H1 (cell line): ENCODE results near the gene ABLIM1. TPM values are rescaled to one million over a fixed set of nuclear protein-coding genes. Genes with fewer than 3 reads are reported as not detected.

Experiments
- CTCF ChIA-PET: fragments of 300-600 bp; sonication (Branson Sonifier 250); formaldehyde crosslinking; loops from one replicate; lab custom pipeline; 2021; ENCODE audit not compliant: partially characterized antibody; lab: Charles Lee
- POLR2A ChIA-PET: fragments of 300-600 bp; sonication (Branson Sonifier 250); formaldehyde crosslinking; loops from one replicate; lab custom pipeline; 2021; ENCODE audit warnings: inconsistent platforms; ENCODE audit not compliant: partially characterized antibody; lab: Charles Lee
- DNase-seq, 2 experiments: peaks; one replicate each; pipeline versions ENCODE4 v3.0.0 to v3.0.0-alpha.2; 2010 to 2022; ENCODE audit warnings: low spot score in 2 of 2, low read depth in 1 of 2, mixed read lengths in 1 of 2
- FAIRE-seq: peaks from 2 replicates; lab custom pipeline; 2011; peaks lifted over from hg19 to GRCh38; lab: Jason Lieb, UNC
- H2AFZ ChIP-seq: 2 replicates; pipeline ENCODE4 v1.8.1; 2012; ENCODE audit warnings: low read length, inconsistent platforms
- H2AK5ac ChIP-seq: 2 replicates; pipeline ENCODE4 v1.6.1; 2013; ENCODE audit warnings: low read depth, low read length
- H2BK120ac ChIP-seq: replicated peaks from 2 replicates; pipeline ENCODE3; 2013; ENCODE audit warnings: low read depth, low read length, inconsistent platforms
- H2BK12ac ChIP-seq: 2 replicates; pipeline ENCODE4 v1.6.1; 2013; ENCODE audit warnings: low read depth, low read length
- H2BK15ac ChIP-seq: 2 replicates; pipeline ENCODE4 v1.6.1; 2013; ENCODE audit warnings: low read length
- H2BK20ac ChIP-seq: 2 replicates; pipeline ENCODE4 v1.6.1; 2013; ENCODE audit warnings: low read length
- H2BK5ac ChIP-seq: 2 replicates; pipeline ENCODE4 v1.6.1; 2013; ENCODE audit warnings: low read depth, low read length
- H3K14ac ChIP-seq: 2 replicates; pipeline ENCODE4 v1.6.1; 2013; ENCODE audit warnings: inconsistent platforms; ENCODE audit not compliant: insufficient read length
- H3K18ac ChIP-seq: 2 replicates; pipeline ENCODE4 v1.6.1; 2013; ENCODE audit warnings: low read length; ENCODE audit errors: extremely low read depth
- H3K23ac ChIP-seq: 2 replicates; pipeline ENCODE4 v1.6.1; 2013; ENCODE audit warnings: inconsistent platforms; ENCODE audit not compliant: insufficient read length
- H3K23me2 ChIP-seq: 2 replicates; pipeline ENCODE4 v1.6.1; 2013; ENCODE audit warnings: low read depth, low read length
- H3K27ac ChIP-seq: 2 replicates; pipeline ENCODE4 v1.6.1; 2011; ENCODE audit warnings: low read depth, low read length, inconsistent platforms
- H3K27me3 ChIP-seq, 4 experiments: replicated peaks in 1 of 4; 1 replicate in 1 of 4; 2 replicates in 3 of 4; pipeline versions ENCODE4 v1.6.1 to v1.8.1; 2011 to 2013; ENCODE audit warnings: low read length in 3 of 4, mild to moderate bottlenecking in 3 of 4, inconsistent platforms in 2 of 4, mixed read lengths in 2 of 4, moderate library complexity in 1 of 4; ENCODE audit not compliant: control insufficient read depth in 3 of 4, insufficient read depth in 3 of 4; ENCODE audit errors: extremely low read depth in 1 of 4
- H3K36me3 ChIP-seq, 4 experiments: 2 replicates each; pipeline versions ENCODE4 v1.6.1 to v1.8.1; 2011 to 2013; ENCODE audit warnings: mild to moderate bottlenecking in 4 of 4, low read length in 3 of 4, moderate library complexity in 2 of 4, control low read depth in 1 of 4, inconsistent platforms in 1 of 4; ENCODE audit not compliant: insufficient read depth in 4 of 4, control insufficient read depth in 2 of 4
- H3K4ac ChIP-seq: replicated peaks from 2 replicates; pipeline ENCODE3; 2013; ENCODE audit warnings: low read length, low read depth, mixed read lengths, inconsistent platforms; ENCODE audit not compliant: insufficient read length
- H3K4me1 ChIP-seq, 4 experiments: replicated peaks in 1 of 4; 1 replicate in 1 of 4; 2 replicates in 3 of 4; pipeline versions ENCODE4 v1.6.1 to v1.8.1; 2011 to 2013; ENCODE audit warnings: low read length in 3 of 4, inconsistent platforms in 2 of 4, mixed read lengths in 1 of 4; ENCODE audit not compliant: insufficient read depth in 4 of 4, control insufficient read depth in 3 of 4
- H3K4me2 ChIP-seq, 2 experiments: 2 replicates each; pipeline versions ENCODE4 v1.6.1 to v1.8.1; 2011 to 2013; ENCODE audit warnings: low read depth in 2 of 2, low read length in 2 of 2, control low read depth in 1 of 2, inconsistent platforms in 1 of 2, mild to moderate bottlenecking in 1 of 2; ENCODE audit not compliant: insufficient read depth in 1 of 2
- H3K4me3 ChIP-seq, 4 experiments: fragments of 200-600, 300-600 bp in 1 of 4; sonication (generic), shearing (Covaris generic), sonication (Bioruptor Twin) in 1 of 4; 2 replicates each; pipeline versions ENCODE4 v1.5.1 to v1.8.1; 2011 to 2016; ENCODE audit warnings: low read length in 4 of 4, low read depth in 3 of 4, control low read depth in 2 of 4, inconsistent platforms in 2 of 4, mild to moderate bottlenecking in 2 of 4, mixed read lengths in 1 of 4, moderate library complexity in 1 of 4; ENCODE audit not compliant: insufficient read depth in 2 of 4; ENCODE audit errors: extremely low read depth in 1 of 4
- H3K56ac ChIP-seq: replicated peaks from 2 replicates; pipeline ENCODE3; 2013; ENCODE audit warnings: low read depth, mild to moderate bottlenecking, mixed read lengths, low read length, inconsistent platforms; ENCODE audit not compliant: insufficient read length
- H3K79me1 ChIP-seq: 2 replicates; pipeline ENCODE4 v1.6.1; 2013; ENCODE audit warnings: low read depth, low read length, control low read depth
- H3K79me2 ChIP-seq, 2 experiments: 2 replicates each; pipeline versions ENCODE4 v1.6.1 to v1.8.1; 2012 to 2013; ENCODE audit warnings: low read length in 2 of 2, mild to moderate bottlenecking in 2 of 2, inconsistent platforms in 1 of 2; ENCODE audit not compliant: insufficient read depth in 2 of 2, control insufficient read depth in 1 of 2
- H3K9ac ChIP-seq, 4 experiments: replicated peaks in 1 of 4; 1 replicate in 1 of 4; 2 replicates in 3 of 4; pipeline versions ENCODE4 v1.6.1 to v1.8.1; 2011 to 2013; ENCODE audit warnings: low read depth in 3 of 4, low read length in 3 of 4, control low read depth in 2 of 4, mild to moderate bottlenecking in 2 of 4, moderate library complexity in 2 of 4, inconsistent platforms in 1 of 4; ENCODE audit errors: extremely low read depth in 1 of 4
- H3K9me3 ChIP-seq, 2 experiments: 2 replicates each; pipeline versions ENCODE4 v1.6.1 to v1.8.1; 2012 to 2013; ENCODE audit warnings: mild to moderate bottlenecking in 2 of 2, moderate library complexity in 2 of 2, control low read depth in 1 of 2, inconsistent platforms in 1 of 2, low read depth in 1 of 2, low read length in 1 of 2, mixed read lengths in 1 of 2; ENCODE audit not compliant: insufficient read depth in 2 of 2
- H4K20me1 ChIP-seq, 2 experiments: replicated peaks in 1 of 2; 2 replicates each; pipeline versions ENCODE3 to v1.8.1; 2011 to 2013; ENCODE audit warnings: inconsistent platforms in 2 of 2, low read length in 2 of 2, mild to moderate bottlenecking in 1 of 2; ENCODE audit not compliant: insufficient read depth in 2 of 2, control insufficient read depth in 1 of 2
- H4K5ac ChIP-seq: 2 replicates; pipeline ENCODE4 v1.6.1; 2013; ENCODE audit warnings: low read length, low read depth, mixed read lengths, inconsistent platforms; ENCODE audit not compliant: insufficient read length
- H4K8ac ChIP-seq: 2 replicates; pipeline ENCODE4 v1.8.0; 2013; ENCODE audit warnings: mild to moderate bottlenecking, moderate library complexity, low read length, inconsistent platforms; ENCODE audit not compliant: insufficient read depth; ENCODE audit errors: extremely low read depth
- H4K91ac ChIP-seq: replicated peaks from 2 replicates; pipeline ENCODE3; 2013; ENCODE audit warnings: low read length, mixed read lengths, inconsistent platforms; ENCODE audit not compliant: insufficient read length
- BRCA1 ChIP-seq: IDR thresholded peaks from 2 replicates; pipeline ENCODE4 v1.6.1; 2012; ENCODE audit warnings: low read depth, low read length, improper control_type of control experiment
- CTBP2 ChIP-seq: IDR thresholded peaks from 2 replicates; pipeline ENCODE4 v1.7.0; 2011; ENCODE audit warnings: borderline replicate concordance, mild to moderate bottlenecking, moderate library complexity, mixed read lengths, low read length; ENCODE audit not compliant: insufficient read depth, insufficient read length
- MAFK ChIP-seq: IDR thresholded peaks from 2 replicates; pipeline ENCODE4 v1.6.1; 2012; ENCODE audit warnings: low read depth, mild to moderate bottlenecking, improper control_type of control experiment, low read length
- PHF8 ChIP-seq: fragments of 200-600 bp; sonication (generic); conservative IDR thresholded peaks from 2 replicates; pipeline ENCODE4 v1.7.1; 2012; ENCODE audit warnings: low read depth, mild to moderate bottlenecking, inconsistent platforms, low read length, moderate library complexity
- RBBP5 ChIP-seq: IDR thresholded peaks from 2 replicates; pipeline ENCODE4 v1.7.1; 2012; ENCODE audit warnings: low read depth, mild to moderate bottlenecking, inconsistent platforms, low read length, moderate library complexity, borderline replicate concordance
- SIN3A ChIP-seq, 2 experiments: IDR thresholded peaks in 1 of 2; conservative IDR thresholded peaks in 1 of 2; 2 replicates each; pipeline ENCODE4 v1.6.1; 2011 to 2012; ENCODE audit warnings: low read length in 2 of 2, improper control_type of control experiment in 1 of 2, low read depth in 1 of 2, mild to moderate bottlenecking in 1 of 2
- TAF1 ChIP-seq: IDR thresholded peaks from 2 replicates; pipeline ENCODE4 v1.6.1; 2011; ENCODE audit warnings: mild to moderate bottlenecking, low read depth, low read length
- WGBS, 2 experiments: shearing (Covaris generic) in 1 of 2; methylation state at CpG; one replicate each; pipeline versions ENCODE4 v1.1.6 to v1.1.7; 2013 to 2015; ENCODE audit warnings: low lambda C conversion rate in 2 of 2, mixed read lengths in 2 of 2, inconsistent platforms in 1 of 2, low coverage in 1 of 2, missing lambda C conversion rate in 1 of 2; ENCODE audit not compliant: insufficient replicate concordance in 2 of 2, insufficient coverage in 1 of 2, insufficient read length in 1 of 2; ENCODE audit errors: extremely low coverage in 1 of 2, missing lambda C conversion rate in 1 of 2; 5-methylcytosine and 5-hydroxymethylcytosine counted together
- polyA plus RNA-seq, 7 experiments: library from polyadenylated mRNA; depleted of rRNA in 3 of 7; stranded (reverse) in 5 of 7; unstranded in 2 of 7; fragments of >200 nt in 5 of 7; fragments of 200-250 nt in 2 of 7; gene quantifications; 1 replicate in 5 of 7; 2 replicates in 1 of 7; 4 replicates in 1 of 7; pipeline versions ENCODE4 v1.2.1 to v1.2.3, GENCODE V29; 2011 to 2013; ENCODE audit warnings: missing spikeins in 2 of 7, mixed read lengths in 2 of 7
- total RNA-seq: library from RNA; stranded (reverse); fragmentation: NEBNext Ultra II Directional; extraction: Animal tissue kit (Norgen Biotek cat#: 25700); gene quantifications from 2 replicates; pipeline ENCODE4 v1.2.1, GENCODE V29; 2021

The ABLIM1 gene
- total and polyA plus RNA-seq, 2 of the 8 experiments (the other 6 are each of a cell fraction or from before 2014, with no cell fraction given) = 51.2 to 51.7 TPM

- CTCF ChIA-PET = interaction anchor here (0.9 to 4.7 kb wide), 5 partner anchors 10 to 72 kb away, joined by 3 to 20 read pairs (median 5); no protein-coding TSS in a partner anchor
These were observed 179.8 kb downstream of the ABLIM1 start for GRCh38 chr10:114478281-114478680.

More at GRCh38 chr10:114478281-114478680, 179.8 kb downstream of the ABLIM1 start:
- no peaks in the 10 kb centered on the region for H3K23me2 ChIP-seq
- no peak overlapping the region for H2BK12ac ChIP-seq
- H3K9ac ChIP-seq = no peak overlapping the region
- no peak overlapping the region for H3K14ac ChIP-seq
- H3K56ac ChIP-seq = no peak overlapping the region
- no peak overlapping the region for H2BK15ac ChIP-seq
- H4K8ac ChIP-seq = no peak overlapping the region
- H3K4me1 ChIP-seq = no peaks in the 10 kb centered on the region
- H3K27ac ChIP-seq = no peak overlapping the region
- no peak overlapping the region for H2BK20ac ChIP-seq
- H4K91ac ChIP-seq = no peak overlapping the region
- no peak overlapping the region for H2BK5ac ChIP-seq
- no peak overlapping the region for H3K18ac ChIP-seq
- no peaks in the 10 kb centered on the region for H3K79me2 ChIP-seq
- 80% methylated on average over 2 of the region's 2 CpGs; no CpG with 5 or more reads in 1 of the 2 experiments for WGBS, 2 experiments
- H3K9me3 ChIP-seq = no peaks in the 10 kb centered on the region
- no peak overlapping the region for H2BK120ac ChIP-seq
- H3K4me3 ChIP-seq = no peak overlapping the region
- H3K79me1 ChIP-seq = no peaks in the 10 kb centered on the region
- no peaks in the 10 kb centered on the region for H3K27me3 ChIP-seq
- no peak overlapping the region for H3K4me2 ChIP-seq
- FAIRE-seq = no peak
- H3K36me3 ChIP-seq = no peaks in the 10 kb centered on the region; a peak in 1 of 8 replicates
- TF ChIP-seq RBBP5 = no peak
- TF ChIP-seq BRCA1 = no peak
- no peak for TF ChIP-seq SIN3A (conservative IDR thresholded peaks at IDR 0.05 in 1 of 2, IDR thresholded peaks at IDR 0.05 in 1 of 2; ENCODE audit: low read depth in 1 of 2, low read length in 2 of 2)
- TF ChIP-seq MAFK = no peak
- TF ChIP-seq TAF1 = no peak
- TF ChIP-seq CTBP2 = no peak
- no peak for TF ChIP-seq PHF8
- no peaks in the 10 kb centered on the region for H4K20me1 ChIP-seq
- no peak overlapping the region for H4K5ac ChIP-seq
- H2AK5ac ChIP-seq = no peak overlapping the region
- no peak for DNase-seq
- H3K4ac ChIP-seq = no peak overlapping the region
- no peak overlapping the region for H2AFZ ChIP-seq
- POLR2A ChIA-PET = no interaction called here
- H3K23ac ChIP-seq = no peak overlapping the region
